Neural cell (in vitro differentiated cells): ENCODE measurements around the gene TXNRD3.

Source experiments
- CTCF ChIP-seq: fragments of 450-650 bp; IDR thresholded peaks from 2 replicates; pipeline ENCODE4 v1.5.1; 2014; ENCODE audit warnings: antibody characterized with exemption, mild to moderate bottlenecking, moderate library complexity; ENCODE audit not compliant: poor library complexity, severe bottlenecking
- EZH2 ChIP-seq: fragments of 200-600, 300-800 bp; shearing (Covaris generic), sonication (generic); IDR thresholded peaks from 2 replicates; pipeline ENCODE4 v1.6.1; 2014; ENCODE audit warnings: antibody characterized with exemption, low read length, borderline replicate concordance, mild to moderate bottlenecking; ENCODE audit not compliant: insufficient read depth, poor library complexity, severe bottlenecking
- POLR2AphosphoS5 ChIP-seq: IDR thresholded peaks from 2 replicates; pipeline ENCODE4 v1.6.1; 2012

- TF ChIP-seq CTCF, result no peak
- TF ChIP-seq EZH2, result no peak
- TF ChIP-seq POLR2AphosphoS5, result no peak
Observed at GRCh38 chr3:126656371-126657134, 1.6 kb upstream of the TXNRD3 start.
